ENCODE data around the gene SAXO1.
"Not testable (repeated sequence)": the region's sequence is repeated elsewhere in the genome, so short reads cannot be mapped to it uniquely, and the experiment has no call there.

The SAXO1 gene

GRCh38 chr9:18971909-18972308 is 61.1 kb downstream of the SAXO1 start:
- DNase-seq (ENCODE audit: low read depth in 1 of 2, low spot score in 1 of 2): no peak

- no peak for DNase-seq (ENCODE audit: low read depth in 1 of 2, low spot score in 1 of 2)
Observed at GRCh38 chr9:18971404-18971803, 61.6 kb downstream of the SAXO1 start.

- no peak for DNase-seq (ENCODE audit: low read depth in 1 of 2, low spot score in 1 of 2)
Observed at GRCh38 chr9:18970393-18970792, 62.6 kb downstream of the SAXO1 start.

- no peak for DNase-seq (ENCODE audit: low read depth in 1 of 2, low spot score in 1 of 2)
Observed at GRCh38 chr9:18969128-18969527, 63.9 kb downstream of the SAXO1 start.

GRCh38 chr9:18955626-18956025 is 77.4 kb downstream of the SAXO1 start:
- no peak for DNase-seq (ENCODE audit: low read depth in 1 of 2, low spot score in 1 of 2)

- no peak for DNase-seq (ENCODE audit: low read depth in 1 of 2, low spot score in 1 of 2)
Observed at GRCh38 chr9:18951936-18952335, 81.1 kb downstream of the SAXO1 start.

- DNase-seq (ENCODE audit: low read depth in 1 of 2, low spot score in 1 of 2): no peak
Observed at GRCh38 chr9:18947892-18948339, 85.1 kb downstream of the SAXO1 start.

- DNase-seq (ENCODE audit: low read depth in 1 of 2, low spot score in 1 of 2): no peak
Observed at GRCh38 chr9:18942801-18943200, 90.2 kb downstream of the SAXO1 start.

GRCh38 chr9:18941060-18941740 is 91.8 kb downstream of the SAXO1 start:
- DNase-seq (ENCODE audit: low read depth in 1 of 2, low spot score in 1 of 2): no peak

- DNase-seq (ENCODE audit: low read depth in 1 of 2, low spot score in 1 of 2): no peak
Observed at GRCh38 chr9:18939943-18940342, 93.1 kb downstream of the SAXO1 start.

- no peak for DNase-seq (ENCODE audit: low read depth in 1 of 2, low spot score in 1 of 2)
Observed at GRCh38 chr9:18936094-18936871, 96.7 kb downstream of the SAXO1 start.

- no peak for DNase-seq (ENCODE audit: low read depth in 1 of 2, low spot score in 1 of 2)
Observed at GRCh38 chr9:18935541-18935940, 97.5 kb downstream of the SAXO1 start.

- not testable (repeated sequence) for DNase-seq (ENCODE audit: low read depth in 1 of 2, low spot score in 1 of 2)
Observed at GRCh38 chr9:18930611-18931010, 102.4 kb downstream of the SAXO1 start.

GRCh38 chr9:18928711-18929110 is 104.3 kb downstream of the SAXO1 start:
- no peak for DNase-seq (ENCODE audit: low read depth in 1 of 2, low spot score in 1 of 2)

GRCh38 chr9:18926513-18926912 is 106.5 kb downstream of the SAXO1 start:
- no peak for DNase-seq (ENCODE audit: low read depth in 1 of 2, low spot score in 1 of 2)

GRCh38 chr9:18925880-18926279 is 107.1 kb downstream of the SAXO1 start:
- no peak for DNase-seq (ENCODE audit: low read depth in 1 of 2, low spot score in 1 of 2)

- no peak for DNase-seq (ENCODE audit: low read depth in 1 of 2, low spot score in 1 of 2)
Observed at GRCh38 chr9:18923671-18924430, 109.2 kb downstream of the SAXO1 start.

- no peak for DNase-seq (ENCODE audit: low read depth in 1 of 2, low spot score in 1 of 2)
Observed at GRCh38 chr9:18923167-18923566, 109.8 kb downstream of the SAXO1 start.

GRCh38 chr9:18922161-18922885 is 110.7 kb downstream of the SAXO1 start:
- DNase-seq (ENCODE audit: low read depth in 1 of 2, low spot score in 1 of 2): no peak

GRCh38 chr9:18921366-18922075 is 111.5 kb downstream of the SAXO1 start:
- no peak for DNase-seq (ENCODE audit: low read depth in 1 of 2, low spot score in 1 of 2)

All from stimulated activated CD4-positive, alpha-beta T cell treated with anti-CD3 and anti-CD28 coated beads, Interleukin-15, amount 100 ng/mL, for 1 hour (primary cell).